IPS-15b (cell line): ENCODE results near the gene SPNS3.

Source experiments
- H3K27me3 ChIP-seq: one replicate; pipeline ENCODE4 v1.6.1; 2013; ENCODE audit warnings: low read length; ENCODE audit not compliant: control insufficient read depth, insufficient read depth
- H3K36me3 ChIP-seq: one replicate; pipeline ENCODE4 v1.6.1; 2013; ENCODE audit warnings: low read length; ENCODE audit not compliant: control insufficient read depth, insufficient read depth
- H3K4me1 ChIP-seq: one replicate; pipeline ENCODE4 v1.6.1; 2013; ENCODE audit warnings: mild to moderate bottlenecking, low read length; ENCODE audit not compliant: control insufficient read depth, insufficient read depth
- H3K4me3 ChIP-seq: one replicate; pipeline ENCODE4 v1.5.1; 2013; ENCODE audit warnings: low read depth, low read length
- H3K9ac ChIP-seq: one replicate; pipeline ENCODE4 v1.6.1; 2013; ENCODE audit warnings: low read depth, mild to moderate bottlenecking, low read length
- H3K9me3 ChIP-seq: one replicate; pipeline ENCODE4 v1.6.1; 2013; ENCODE audit warnings: mild to moderate bottlenecking, low read length; ENCODE audit not compliant: control insufficient read depth, insufficient read depth

SPNS3 gene

DNA sequence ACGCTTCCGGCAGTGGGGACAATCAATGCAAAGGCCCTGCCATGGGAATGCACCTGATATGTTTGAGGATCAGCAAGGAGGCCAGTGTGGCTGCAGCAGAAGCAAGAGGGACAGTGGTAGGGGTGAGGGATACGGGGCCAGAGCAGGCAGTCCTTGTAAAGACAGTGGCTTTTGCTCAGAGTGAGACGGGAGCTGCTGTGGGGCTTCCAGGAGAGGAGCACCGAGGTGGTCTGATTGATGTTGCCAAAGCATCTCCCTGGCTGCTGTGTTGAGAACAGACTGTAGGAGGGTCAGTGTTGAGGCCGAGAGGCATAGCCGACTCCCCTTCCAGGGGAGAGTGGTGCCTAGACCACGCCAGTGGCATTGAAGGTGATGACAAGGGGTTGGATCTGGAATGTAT lies 53.6 kb downstream of the SPNS3 start:
- H3K9me3 ChIP-seq = no peaks in the 10 kb centered on the region
- H3K27me3 ChIP-seq = no peaks in the 10 kb centered on the region
- H3K9ac ChIP-seq = no peak overlapping the region
- H3K36me3 ChIP-seq = no peaks in the 10 kb centered on the region
- no peak overlapping the region for H3K4me3 ChIP-seq
- no peaks in the 10 kb centered on the region for H3K4me1 ChIP-seq

DNA sequence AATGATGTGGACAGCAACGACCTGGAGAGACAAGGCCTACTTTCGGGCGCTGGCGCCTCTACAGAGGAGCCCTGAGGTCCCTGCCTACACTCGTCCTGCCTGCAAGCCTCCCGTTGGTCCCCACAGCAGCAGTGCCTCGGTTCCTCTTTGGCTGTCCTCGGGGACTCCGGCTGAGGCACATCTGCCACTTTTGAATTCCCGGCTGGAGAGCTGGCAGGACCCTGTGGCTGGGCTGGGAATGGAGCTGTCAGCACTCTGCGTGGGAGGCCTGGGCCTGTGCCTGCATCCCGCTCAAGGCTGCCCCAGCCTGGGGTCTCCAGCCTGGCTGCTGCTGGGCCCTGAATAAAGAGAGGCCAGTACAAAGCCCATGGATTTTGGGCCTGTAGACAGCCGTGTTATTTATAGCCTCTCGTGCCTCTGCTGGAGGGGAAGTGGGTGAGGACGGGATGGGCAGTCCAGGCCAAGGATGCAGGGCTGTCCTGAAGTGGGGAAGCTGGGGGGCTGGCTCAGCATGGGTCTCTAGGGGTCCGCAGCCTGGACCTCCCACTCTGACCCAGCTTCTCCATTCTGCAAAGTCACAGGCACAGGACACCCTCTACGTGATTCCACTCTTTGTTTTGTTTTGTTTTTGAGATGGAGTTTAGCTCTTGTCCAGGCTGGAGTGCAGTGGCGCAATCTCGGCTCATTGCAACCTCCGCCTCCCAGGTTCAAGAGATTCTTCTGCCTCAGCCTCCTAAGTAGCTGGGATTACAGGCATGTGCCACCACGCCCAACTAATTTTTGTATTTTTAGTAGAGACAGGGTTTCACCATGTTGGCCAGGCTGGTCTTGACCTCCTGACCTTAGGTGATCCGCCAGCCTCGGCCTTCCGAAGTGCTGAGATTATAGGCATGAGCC lies 54.3 kb downstream of the SPNS3 start:
- Histone ChIP-seq H3K4me1 (peaks cover 2% of the 10 kb centered on the region), H3K4me3 (no peak overlapping the region), H3K27me3 (no peaks in the 10 kb centered on the region), H3K9me3 (no peaks in the 10 kb centered on the region), H3K36me3 (no peaks in the 10 kb centered on the region), H3K9ac (no peak overlapping the region)

DNA sequence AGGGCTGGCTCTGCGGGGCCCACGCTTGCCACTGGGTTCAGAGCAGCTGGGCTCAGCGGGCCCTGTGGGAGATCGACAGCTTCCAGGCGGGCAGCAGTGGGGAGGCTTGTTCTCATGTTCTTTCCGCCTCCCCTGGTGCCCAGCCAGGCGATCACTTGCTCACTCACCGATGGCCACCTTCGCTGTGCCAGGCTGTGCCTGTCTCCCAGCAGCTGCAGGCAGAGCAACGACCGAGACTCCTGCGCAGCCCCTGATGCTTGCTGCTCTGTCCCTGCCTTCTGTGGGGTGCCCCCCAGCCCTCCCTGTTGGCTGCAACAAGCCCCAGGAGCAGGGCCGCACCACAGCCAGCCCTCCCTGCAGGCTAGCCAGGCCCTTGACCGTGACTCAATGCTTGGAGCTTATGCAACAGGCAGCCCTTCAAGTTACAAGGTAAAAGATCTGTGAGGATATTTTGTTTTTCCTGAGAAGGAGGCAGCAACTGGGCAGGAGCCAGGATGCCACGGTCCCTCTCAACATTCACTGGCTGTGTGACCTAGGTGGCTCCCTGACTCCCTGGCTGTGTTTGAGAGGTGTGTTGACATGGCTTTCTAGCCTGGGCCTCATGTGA lies 55.4 kb downstream of the SPNS3 start:
- Histone ChIP-seq H3K36me3 (no peaks in the 10 kb centered on the region), H3K4me3 (no peak overlapping the region), H3K27me3 (no peaks in the 10 kb centered on the region), H3K9ac (no peak overlapping the region), H3K9me3 (no peaks in the 10 kb centered on the region), H3K4me1 (peaks cover 2% of the 10 kb centered on the region)

DNA sequence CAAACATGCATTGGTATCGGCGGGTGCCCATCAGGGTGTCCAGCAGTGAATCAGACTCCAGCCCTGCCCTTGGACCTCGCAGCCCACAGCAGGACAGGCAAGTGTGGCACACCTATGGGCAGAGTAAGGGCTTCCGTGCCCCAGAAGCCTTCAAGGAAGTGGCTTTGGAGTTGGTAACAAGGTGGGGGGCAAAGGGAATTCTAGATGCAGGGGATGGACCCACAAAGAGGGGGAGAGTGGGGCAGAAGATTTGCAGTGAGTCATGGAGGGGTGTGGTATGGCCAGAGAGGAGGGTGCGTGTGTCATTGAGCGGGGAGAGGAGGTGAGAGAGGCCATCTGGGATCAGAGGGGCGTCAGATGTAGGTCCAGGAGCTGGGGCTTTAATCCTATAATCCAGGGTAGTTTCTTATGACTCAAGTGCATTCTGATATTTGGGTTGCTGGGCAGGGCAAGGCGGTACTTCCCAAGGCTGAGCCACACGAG lies 56.4 kb downstream of the SPNS3 start:
- peaks cover 2% of the 10 kb centered on the region for H3K4me1 ChIP-seq

DNA sequence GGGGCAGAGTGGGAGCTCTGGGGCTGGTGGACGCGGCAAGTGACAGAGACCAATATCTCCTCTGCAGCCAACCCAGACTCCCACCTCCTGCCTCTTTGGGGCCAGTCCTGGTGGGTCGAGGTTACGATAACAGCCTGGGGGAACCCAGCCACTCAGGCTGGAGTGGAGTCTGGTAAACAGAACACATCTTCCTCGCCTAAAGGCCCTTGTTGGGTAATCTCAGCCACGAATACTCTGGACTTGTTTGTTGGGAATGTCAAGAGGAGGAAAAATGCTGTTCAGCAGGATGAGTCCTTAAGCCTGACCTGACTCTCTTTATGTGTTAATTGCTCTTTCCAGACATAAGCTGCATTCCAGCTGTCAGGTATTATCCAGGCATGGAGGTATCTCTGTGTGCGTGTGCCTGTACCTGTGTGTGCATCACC lies 56.9 kb downstream of the SPNS3 start:
- H3K9ac ChIP-seq = no peak overlapping the region
- no peaks in the 10 kb centered on the region for H3K27me3 ChIP-seq
- no peaks in the 10 kb centered on the region for H3K36me3 ChIP-seq
- H3K9me3 ChIP-seq = no peaks in the 10 kb centered on the region
- peaks cover 2% of the 10 kb centered on the region for H3K4me1 ChIP-seq
- no peak overlapping the region for H3K4me3 ChIP-seq

More for the DNA sequence above, 56.4 kb downstream of the SPNS3 start:
- no peaks in the 10 kb centered on the region for H3K9me3 ChIP-seq
- no peaks in the 10 kb centered on the region for H3K27me3 ChIP-seq
- H3K9ac ChIP-seq = no peak overlapping the region
- no peaks in the 10 kb centered on the region for H3K36me3 ChIP-seq
- H3K4me3 ChIP-seq = no peak overlapping the region

DNA sequence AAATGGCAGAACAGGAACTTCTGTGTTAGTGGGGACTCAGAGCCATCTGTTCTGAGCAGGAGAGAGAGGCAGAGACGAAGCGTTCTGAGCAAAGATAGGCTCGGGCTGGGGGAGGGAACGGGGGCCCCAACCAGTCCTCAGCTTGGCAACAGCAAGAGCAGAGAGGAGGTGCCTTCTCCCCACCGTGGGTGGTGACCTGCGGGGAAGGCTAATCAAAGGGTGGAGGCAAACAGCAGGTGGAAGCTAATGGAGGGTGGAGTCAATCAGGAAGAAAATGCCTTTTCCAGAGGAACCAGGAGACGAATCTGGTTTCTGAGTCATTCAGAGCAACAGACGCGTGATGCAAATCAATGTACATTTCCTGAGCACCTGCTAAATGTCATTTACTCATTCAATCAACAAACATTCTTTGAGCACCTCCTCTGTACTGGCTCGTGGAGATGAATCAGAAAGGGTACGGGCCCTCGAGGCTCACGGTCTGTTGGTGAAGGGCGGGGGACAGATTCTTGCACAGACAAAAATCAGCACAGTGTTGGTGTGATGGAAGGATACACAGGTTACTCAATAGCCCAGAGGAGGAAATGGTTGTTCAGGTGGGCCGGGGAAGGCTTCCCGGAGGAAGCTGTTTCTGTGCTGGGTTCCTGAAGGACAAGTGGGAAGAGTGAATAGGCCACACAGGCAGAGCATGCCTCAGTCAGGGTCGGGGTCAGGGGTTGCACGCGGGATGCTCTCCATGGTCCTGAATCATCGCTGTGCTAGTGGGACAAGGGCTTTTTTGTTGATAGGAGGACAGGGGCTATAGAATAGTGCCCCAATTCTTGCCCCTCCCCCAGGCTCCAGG lies 59.2 kb downstream of the SPNS3 start:
- H3K4me1 ChIP-seq = peaks cover 2% of the 10 kb centered on the region
- no peak overlapping the region for H3K4me3 ChIP-seq

DNA sequence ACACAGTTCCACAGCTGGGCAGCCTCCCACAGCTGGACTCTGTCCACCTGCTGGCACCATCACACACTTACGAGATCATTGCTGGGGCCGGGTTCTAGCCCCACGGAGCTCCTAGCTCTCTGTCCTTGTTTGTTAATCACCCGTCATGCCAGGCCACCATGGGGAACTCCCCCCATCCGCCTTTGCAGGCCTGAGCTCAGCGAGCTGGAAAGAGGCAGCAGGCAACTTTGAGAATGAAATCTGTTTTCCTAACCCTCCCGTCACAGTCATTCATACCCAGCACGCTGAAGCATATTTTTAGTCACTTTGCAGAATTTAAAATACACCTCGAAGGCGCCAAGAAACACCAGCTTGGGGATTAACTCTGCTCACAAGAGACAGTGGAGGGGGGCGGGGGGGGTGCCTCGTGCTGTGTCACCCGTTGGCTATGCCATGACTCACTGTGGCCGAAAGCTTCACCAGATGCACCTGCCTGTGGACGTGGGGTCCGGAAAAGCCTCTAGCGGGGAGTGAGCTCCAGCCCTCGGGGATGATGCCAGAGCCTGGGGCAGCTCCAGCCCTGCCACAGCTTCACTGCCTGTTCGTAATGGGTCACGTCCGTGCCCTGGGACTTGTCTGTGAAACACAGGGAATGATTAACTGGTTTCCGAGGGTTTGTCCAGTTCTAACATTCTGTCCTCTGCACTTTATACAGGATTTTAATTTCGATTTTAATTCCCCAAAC lies 63.5 kb downstream of the SPNS3 start:
- peaks cover 2% of the 10 kb centered on the region for H3K4me1 ChIP-seq
- no peaks in the 10 kb centered on the region for H3K9me3 ChIP-seq
- H3K27me3 ChIP-seq = peaks cover 38% of the 10 kb centered on the region
- no peak overlapping the region for H3K4me3 ChIP-seq
- no peak overlapping the region for H3K9ac ChIP-seq
- H3K36me3 ChIP-seq = no peaks in the 10 kb centered on the region

More for the DNA sequence above, 59.2 kb downstream of the SPNS3 start:
- no peak overlapping the region for H3K9ac ChIP-seq
- no peaks in the 10 kb centered on the region for H3K9me3 ChIP-seq
- H3K27me3 ChIP-seq = peaks cover 10% of the 10 kb centered on the region
- no peaks in the 10 kb centered on the region for H3K36me3 ChIP-seq

DNA sequence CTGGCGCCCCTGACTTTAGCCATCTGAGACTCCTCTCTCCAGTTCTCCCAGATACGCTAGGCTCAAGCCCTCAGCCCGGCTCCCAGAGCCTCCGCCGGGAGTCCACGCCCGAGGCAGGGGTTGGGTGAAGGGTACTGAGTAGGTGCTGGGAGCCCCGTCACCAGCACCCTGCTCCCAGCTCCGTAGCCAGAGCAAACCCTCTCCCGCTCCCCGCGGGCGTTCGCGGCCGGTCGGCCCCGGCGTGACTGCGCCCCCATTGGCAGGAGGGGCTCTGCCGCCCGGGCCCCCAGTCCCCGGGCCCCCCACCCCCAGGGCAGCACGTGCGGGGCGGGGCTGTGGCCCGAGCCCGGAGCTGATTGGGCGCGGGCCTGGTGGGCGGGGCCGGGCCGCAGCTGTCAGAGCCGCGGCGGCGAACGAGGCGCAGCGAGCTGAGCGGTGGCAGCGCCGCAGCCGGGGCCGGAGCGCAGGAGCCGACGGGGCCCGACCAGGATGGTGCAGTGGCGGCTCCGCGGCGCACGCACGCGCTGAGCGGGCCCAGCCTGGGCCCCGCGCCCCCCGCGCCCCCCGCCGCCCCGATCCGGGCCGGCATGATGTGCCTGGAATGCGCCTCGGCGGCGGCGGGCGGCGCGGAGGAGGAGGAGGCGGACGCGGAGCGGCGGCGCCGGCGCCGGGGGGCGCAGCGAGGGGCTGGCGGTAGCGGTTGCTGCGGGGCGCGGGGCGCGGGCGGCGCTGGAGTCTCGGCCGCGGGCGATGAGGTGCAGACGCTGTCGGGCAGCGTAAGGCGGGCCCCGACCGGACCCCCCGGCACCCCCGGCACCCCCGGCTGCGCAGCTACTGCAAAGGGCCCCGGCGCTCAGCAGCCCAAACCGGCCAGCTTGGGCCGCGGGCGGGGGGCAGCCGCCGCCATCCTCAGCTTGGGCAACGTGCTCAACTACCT lies 65.0 kb downstream of the SPNS3 start, which contains the start of gene SPNS2:
Gene SPNS2, plus strand, starts transcription at position 421 of the 937 bp plus-strand sequence. Its CDS starts 167 bp downstream, at position 588.
- H3K4me1 ChIP-seq = peaks cover 2% of the 10 kb centered on the region
- H3K9me3 ChIP-seq = no peaks in the 10 kb centered on the region
- H3K9ac ChIP-seq = no peak within 1 kb of the TSS
- H3K27me3 ChIP-seq = peaks cover 38% of the 10 kb centered on the region
- no peaks in the 10 kb centered on the region for H3K36me3 ChIP-seq
- H3K4me3 ChIP-seq = peak within 1 kb of the TSS; percentile 69

DNA sequence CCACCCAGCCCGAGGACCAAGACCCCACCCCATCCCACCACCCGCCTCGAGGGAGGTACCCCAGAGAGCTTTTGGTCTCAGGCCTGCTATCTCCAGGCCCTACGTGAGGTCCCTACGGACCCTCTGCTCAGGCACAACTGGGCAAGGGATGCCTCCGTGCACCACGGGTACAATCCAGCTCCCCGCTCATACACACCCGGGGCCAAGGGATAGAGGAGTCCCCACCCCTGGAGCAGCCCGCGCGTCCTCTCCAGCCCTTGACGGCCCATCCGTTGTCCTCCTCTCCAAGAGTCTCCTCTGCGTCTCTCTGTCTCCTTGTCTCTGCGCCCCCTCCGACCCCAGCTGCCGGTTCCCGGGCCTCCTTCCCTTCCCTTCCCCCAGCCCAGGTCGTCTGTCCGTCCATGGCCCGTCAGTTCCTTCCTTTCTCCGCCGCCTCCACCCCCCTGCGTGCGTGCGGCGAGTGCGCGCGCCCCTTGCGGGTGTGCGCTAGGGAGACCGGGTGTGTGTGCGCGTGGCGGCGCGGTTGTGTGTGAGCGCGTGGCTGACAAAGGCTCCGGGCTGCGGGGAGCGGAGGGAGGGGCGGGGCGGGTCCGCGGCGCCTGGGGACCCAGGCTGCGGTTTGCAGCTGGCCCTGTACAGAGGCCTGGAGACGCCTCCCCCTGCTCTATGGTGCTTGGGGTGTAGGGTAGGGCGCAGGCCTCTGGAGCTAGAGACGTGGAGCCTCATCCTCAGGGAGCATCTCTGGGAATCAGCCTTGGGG lies 65.9 kb downstream of the SPNS3 start:
- H3K4me1 ChIP-seq = peaks cover 2% of the 10 kb centered on the region
- no peaks in the 10 kb centered on the region for H3K36me3 ChIP-seq
- no peak overlapping the region for H3K9ac ChIP-seq
- no peaks in the 10 kb centered on the region for H3K9me3 ChIP-seq
- peak overlapping the region; percentile 69 for H3K4me3 ChIP-seq
- H3K27me3 ChIP-seq = peaks cover 38% of the 10 kb centered on the region

DNA sequence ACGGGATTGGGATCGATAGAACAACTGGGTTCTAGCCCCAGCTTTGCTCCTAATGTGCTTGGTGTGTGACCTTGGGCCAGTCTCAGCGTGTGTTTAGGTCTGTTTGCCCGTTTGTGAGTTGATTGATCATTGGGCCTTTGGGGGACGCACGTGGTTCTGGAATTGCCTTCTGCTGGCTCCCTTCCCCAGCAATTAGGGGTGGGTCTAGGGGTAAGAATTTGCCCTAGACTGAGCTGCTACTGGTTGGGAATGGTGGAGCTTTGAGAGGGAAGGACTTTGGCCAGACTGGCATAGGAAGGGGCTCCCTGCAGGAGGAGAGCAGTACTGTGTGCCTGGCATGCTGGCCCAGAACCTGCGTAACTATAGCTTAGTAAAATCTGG lies 66.4 kb downstream of the SPNS3 start:
- Histone ChIP-seq H3K9me3 (no peaks in the 10 kb centered on the region), H3K4me3 (peak overlapping the region; percentile 69), H3K9ac (no peak overlapping the region), H3K4me1 (peaks cover 2% of the 10 kb centered on the region), H3K36me3 (no peaks in the 10 kb centered on the region), H3K27me3 (peaks cover 38% of the 10 kb centered on the region)
